ENCODE data around the gene NDUFS3. TPM values are rescaled to one million over a fixed set of nuclear protein-coding genes. Genes with fewer than 3 reads are reported as not detected.

Gene NDUFS3
- total and polyA plus RNA-seq, 2 of the 13 experiments (the other 11 are each of a cell fraction or from before 2014, with no cell fraction given): 151 to 184 TPM

DNA sequence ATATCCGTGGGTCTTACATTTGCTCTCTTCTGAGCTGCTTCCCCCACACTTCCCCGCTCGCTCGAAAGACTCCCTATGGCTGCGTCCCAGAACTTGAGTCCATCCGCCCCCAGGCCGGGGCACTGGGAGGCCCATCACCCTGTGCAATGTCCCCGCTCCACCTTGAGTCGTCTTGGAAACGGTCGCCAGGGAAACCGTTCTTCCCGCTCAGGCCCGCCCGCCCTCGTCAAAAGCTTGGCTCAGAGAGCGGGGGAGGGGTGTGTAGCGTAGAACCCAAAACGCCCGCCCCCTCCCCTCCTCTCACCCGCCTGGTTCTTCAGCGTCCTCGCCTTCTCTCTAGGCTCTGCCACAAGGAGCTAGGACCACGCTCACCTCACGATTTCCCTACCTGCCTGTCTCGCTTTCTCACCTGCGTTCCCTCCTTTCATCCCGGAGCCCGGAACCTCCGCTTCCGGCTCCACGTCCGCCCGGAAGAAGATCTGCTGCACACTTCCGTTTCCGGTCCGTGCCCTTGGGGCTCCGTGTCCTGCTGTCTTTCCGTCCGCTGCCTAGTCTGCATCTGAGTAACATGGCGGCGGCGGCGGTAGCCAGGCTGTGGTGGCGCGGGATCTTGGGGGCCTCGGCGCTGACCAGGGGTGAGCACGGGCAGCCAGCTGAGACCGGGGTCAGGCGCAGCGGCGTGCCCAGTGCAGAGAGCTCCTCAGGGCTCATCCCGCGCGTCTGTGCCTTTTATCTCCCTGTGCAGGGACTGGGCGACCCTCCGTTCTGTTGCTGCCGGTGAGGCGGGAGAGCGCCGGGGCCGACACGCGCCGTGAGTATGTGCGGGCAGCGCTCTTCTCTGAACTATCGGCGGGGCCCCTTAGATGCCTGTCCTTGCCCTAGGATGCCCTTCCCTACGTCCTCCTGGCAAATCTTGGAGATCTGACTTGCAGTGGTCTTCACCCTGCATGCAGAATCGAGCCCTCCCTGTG is at the start of gene NDUFS3, which contains the start of gene KBTBD4 (continued):
- TF ChIP-seq, protein P1, sequence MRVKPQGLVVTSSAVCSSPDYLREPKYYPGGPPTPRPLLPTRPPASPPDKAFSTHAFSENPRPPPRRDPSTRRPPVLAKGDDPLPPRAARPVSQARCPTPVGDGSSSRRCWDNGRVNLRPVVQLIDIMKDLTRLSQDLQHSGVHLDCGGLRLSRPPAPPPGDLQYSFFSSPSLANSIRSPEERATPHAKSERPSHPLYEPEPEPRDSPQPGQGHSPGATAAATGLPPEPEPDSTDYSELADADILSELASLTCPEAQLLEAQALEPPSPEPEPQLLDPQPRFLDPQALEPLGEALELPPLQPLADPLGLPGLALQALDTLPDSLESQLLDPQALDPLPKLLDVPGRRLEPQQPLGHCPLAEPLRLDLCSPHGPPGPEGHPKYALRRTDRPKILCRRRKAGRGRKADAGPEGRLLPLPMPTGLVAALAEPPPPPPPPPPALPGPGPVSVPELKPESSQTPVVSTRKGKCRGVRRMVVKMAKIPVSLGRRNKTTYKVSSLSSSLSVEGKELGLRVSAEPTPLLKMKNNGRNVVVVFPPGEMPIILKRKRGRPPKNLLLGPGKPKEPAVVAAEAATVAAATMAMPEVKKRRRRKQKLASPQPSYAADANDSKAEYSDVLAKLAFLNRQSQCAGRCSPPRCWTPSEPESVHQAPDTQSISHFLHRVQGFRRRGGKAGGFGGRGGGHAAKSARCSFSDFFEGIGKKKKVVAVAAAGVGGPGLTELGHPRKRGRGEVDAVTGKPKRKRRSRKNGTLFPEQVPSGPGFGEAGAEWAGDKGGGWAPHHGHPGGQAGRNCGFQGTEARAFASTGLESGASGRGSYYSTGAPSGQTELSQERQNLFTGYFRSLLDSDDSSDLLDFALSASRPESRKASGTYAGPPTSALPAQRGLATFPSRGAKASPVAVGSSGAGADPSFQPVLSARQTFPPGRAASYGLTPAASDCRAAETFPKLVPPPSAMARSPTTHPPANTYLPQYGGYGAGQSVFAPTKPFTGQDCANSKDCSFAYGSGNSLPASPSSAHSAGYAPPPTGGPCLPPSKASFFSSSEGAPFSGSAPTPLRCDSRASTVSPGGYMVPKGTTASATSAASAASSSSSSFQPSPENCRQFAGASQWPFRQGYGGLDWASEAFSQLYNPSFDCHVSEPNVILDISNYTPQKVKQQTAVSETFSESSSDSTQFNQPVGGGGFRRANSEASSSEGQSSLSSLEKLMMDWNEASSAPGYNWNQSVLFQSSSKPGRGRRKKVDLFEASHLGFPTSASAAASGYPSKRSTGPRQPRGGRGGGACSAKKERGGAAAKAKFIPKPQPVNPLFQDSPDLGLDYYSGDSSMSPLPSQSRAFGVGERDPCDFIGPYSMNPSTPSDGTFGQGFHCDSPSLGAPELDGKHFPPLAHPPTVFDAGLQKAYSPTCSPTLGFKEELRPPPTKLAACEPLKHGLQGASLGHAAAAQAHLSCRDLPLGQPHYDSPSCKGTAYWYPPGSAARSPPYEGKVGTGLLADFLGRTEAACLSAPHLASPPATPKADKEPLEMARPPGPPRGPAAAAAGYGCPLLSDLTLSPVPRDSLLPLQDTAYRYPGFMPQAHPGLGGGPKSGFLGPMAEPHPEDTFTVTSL (CRISPR knock-in tag; IDR thresholded peaks at IDR 0.05; ENCODE audit: borderline replicate concordance): 0 out of 2 replicates have a peak, but pooled peaks have one; percentile 5
- TF ChIP-seq, protein P2, sequence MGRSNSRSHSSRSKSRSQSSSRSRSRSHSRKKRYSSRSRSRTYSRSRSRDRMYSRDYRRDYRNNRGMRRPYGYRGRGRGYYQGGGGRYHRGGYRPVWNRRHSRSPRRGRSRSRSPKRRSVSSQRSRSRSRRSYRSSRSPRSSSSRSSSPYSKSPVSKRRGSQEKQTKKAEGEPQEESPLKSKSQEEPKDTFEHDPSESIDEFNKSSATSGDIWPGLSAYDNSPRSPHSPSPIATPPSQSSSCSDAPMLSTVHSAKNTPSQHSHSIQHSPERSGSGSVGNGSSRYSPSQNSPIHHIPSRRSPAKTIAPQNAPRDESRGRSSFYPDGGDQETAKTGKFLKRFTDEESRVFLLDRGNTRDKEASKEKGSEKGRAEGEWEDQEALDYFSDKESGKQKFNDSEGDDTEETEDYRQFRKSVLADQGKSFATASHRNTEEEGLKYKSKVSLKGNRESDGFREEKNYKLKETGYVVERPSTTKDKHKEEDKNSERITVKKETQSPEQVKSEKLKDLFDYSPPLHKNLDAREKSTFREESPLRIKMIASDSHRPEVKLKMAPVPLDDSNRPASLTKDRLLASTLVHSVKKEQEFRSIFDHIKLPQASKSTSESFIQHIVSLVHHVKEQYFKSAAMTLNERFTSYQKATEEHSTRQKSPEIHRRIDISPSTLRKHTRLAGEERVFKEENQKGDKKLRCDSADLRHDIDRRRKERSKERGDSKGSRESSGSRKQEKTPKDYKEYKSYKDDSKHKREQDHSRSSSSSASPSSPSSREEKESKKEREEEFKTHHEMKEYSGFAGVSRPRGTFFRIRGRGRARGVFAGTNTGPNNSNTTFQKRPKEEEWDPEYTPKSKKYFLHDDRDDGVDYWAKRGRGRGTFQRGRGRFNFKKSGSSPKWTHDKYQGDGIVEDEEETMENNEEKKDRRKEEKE (IDR thresholded peaks at IDR 0.05): no peak
- TF ChIP-seq IRX3 (CRISPR knock-in tag; IDR thresholded peaks at IDR 0.05; ENCODE audit: borderline replicate concordance, low read depth): peak; percentile 91
- TF ChIP-seq NPAS2 (CRISPR knock-in tag; IDR thresholded peaks at IDR 0.05; ENCODE audit: borderline replicate concordance): no peak; the same call in 1 of the 2 replicates
- peak; percentile 51 for TF ChIP-seq ZSCAN21 (CRISPR knock-in tag; IDR thresholded peaks at IDR 0.05; ENCODE audit: borderline replicate concordance)
- TF ChIP-seq ZBTB38 (CRISPR knock-in tag; IDR thresholded peaks at IDR 0.05): peak; percentile 88
- peak; percentile 80; the same call in 1 of the 2 replicates for TF ChIP-seq ZNF598 (CRISPR knock-in tag; IDR thresholded peaks at IDR 0.05; ENCODE audit: borderline replicate concordance)
- TF ChIP-seq PCBP1 (IDR thresholded peaks at IDR 0.05; ENCODE audit: borderline replicate concordance, low read depth, low read length): peak; percentile 71; the same call in 1 of the 2 replicates
- TF ChIP-seq, protein P3, sequence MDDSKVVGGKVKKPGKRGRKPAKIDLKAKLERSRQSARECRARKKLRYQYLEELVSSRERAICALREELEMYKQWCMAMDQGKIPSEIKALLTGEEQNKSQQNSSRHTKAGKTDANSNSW (CRISPR knock-in tag; IDR thresholded peaks at IDR 0.05; ENCODE audit: borderline replicate concordance): no peak; the same call in 1 of the 2 replicates
- TF ChIP-seq ZNF24 (IDR thresholded peaks at IDR 0.05): peak; percentile 69; the same call in 1 of the 2 replicates
- no peak for TF ChIP-seq NONO (IDR thresholded peaks at IDR 0.05)
- TF ChIP-seq NONO (CRISPR knock-in tag; conservative IDR thresholded peaks at IDR 0.05): peak; percentile 98
- TF ChIP-seq SOX13 (IDR thresholded peaks at IDR 0.05): no peak
- TF ChIP-seq SOX13 (CRISPR knock-in tag; conservative IDR thresholded peaks at IDR 0.05 in 1 of 2, IDR thresholded peaks at IDR 0.05 in 1 of 2): peak in 1 of 2 experiments; percentile 55; a peak in 2 of 4 replicates
- peak; percentile 70 for TF ChIP-seq SP2 (CRISPR knock-in tag; IDR thresholded peaks at IDR 0.05)
- TF ChIP-seq NCOA1 (CRISPR knock-in tag; IDR thresholded peaks at IDR 0.05): 0 out of 2 replicates have a peak, but pooled peaks have one; percentile 83
- peak; percentile 96 for TF ChIP-seq YEATS4 (CRISPR knock-in tag; IDR thresholded peaks at IDR 0.05; ENCODE audit: borderline replicate concordance)
- peak; percentile 99 for TF ChIP-seq IRF2 (CRISPR knock-in tag; IDR thresholded peaks at IDR 0.05)
- TF ChIP-seq HOXA3 (CRISPR knock-in tag; IDR thresholded peaks at IDR 0.05): peak; percentile 96
- TF ChIP-seq ZNF652 (CRISPR knock-in tag; IDR thresholded peaks at IDR 0.05; ENCODE audit: borderline replicate concordance, low read depth): no peak

Measured in HepG2 (cell line).